Uterus (tissue), 4 donors: ENCODE data around the gene ZFP90. TPM values are rescaled to one million over a fixed set of nuclear protein-coding genes. Genes with fewer than 3 reads are reported as not detected.
A peak's percentile ranks its signal among the peaks of the same experiment; 100 is the strongest.

Source experiments
- DNase-seq, 2 donors: peaks; one replicate each; pipeline ENCODE4 v3.0.0-alpha.2; 2019 to 2020
- H3K27ac ChIP-seq, 2 donors: fragments of 200-600 bp; sonication (generic); 1 replicate in 1 of 2; 2 replicates in 1 of 2; pipeline ENCODE4 v1.5.1; 2016 to 2018
- H3K27me3 ChIP-seq, 2 donors: fragments of 200-600 bp; sonication (generic); one replicate each; pipeline ENCODE4 v1.5.1; 2018 to 2019; ENCODE audit warnings: control low read depth in 1 of 2
- H3K36me3 ChIP-seq, 2 donors: fragments of 200-600 bp; sonication (generic); one replicate each; pipeline ENCODE4 v1.5.1; 2019; ENCODE audit warnings: control low read depth in 1 of 2
- H3K4me1 ChIP-seq, 2 donors: fragments of 200-600 bp; sonication (generic); one replicate each; pipeline ENCODE4 v1.5.1; 2018 to 2019; ENCODE audit warnings: control low read depth in 1 of 2
- H3K4me3 ChIP-seq, 2 donors: fragments of 200-600 bp; sonication (generic); 1 replicate in 1 of 2; 2 replicates in 1 of 2; pipeline ENCODE4 v1.5.1; 2018 to 2019; ENCODE audit warnings: mild to moderate bottlenecking in 1 of 2
- H3K9me3 ChIP-seq, 2 donors: fragments of 200-600 bp; sonication (generic); one replicate each; pipeline ENCODE4 v1.5.1; 2019; ENCODE audit warnings: control low read depth in 1 of 2
- CTCF ChIP-seq, 4 experiments: fragments of 200-600 bp in 2 of 4; fragments of 450-650 bp in 2 of 4; sonication (generic) in 2 of 4; IDR thresholded peaks; one replicate each; pipeline ENCODE4 v1.5.1; 2016 to 2019; ENCODE audit warnings: antibody characterized with exemption in 4 of 4, mild to moderate bottlenecking in 2 of 4, moderate library complexity in 1 of 4
- POLR2A ChIP-seq, 2 donors: fragments of 450-650 bp; IDR thresholded peaks; one replicate each; pipeline ENCODE4 v1.6.1; 2016; ENCODE audit warnings: antibody characterized with exemption in 2 of 2, mild to moderate bottlenecking in 1 of 2, moderate library complexity in 1 of 2
- intact Hi-C: fragments of 100-400 bp; cut with DNase I; formaldehyde crosslinking; loops from one replicate; pipeline ENCODE4 v1.15.1; 2023; ENCODE audit warnings: low total_unique reads
- total RNA-seq, 4 donors: library from RNA; depleted of rRNA in 3 of 4; stranded (reverse); fragments of >200 nt in 3 of 4; gene quantifications; one replicate each; pipeline versions ENCODE4 v1.1.0 to v1.2.4, GENCODE V29; 2014 to 2023
- donor health status: DM: yes; HTN: yes; CAD: no.

The ZFP90 gene
- total RNA-seq, 4 donors from 2014 or later: 19.1 to 81.4 (median 31.9) TPM

GRCh38 chr16:68517606-68518166 is 21.4 kb upstream of the ZFP90 start:
- Histone ChIP-seq H3K27me3 (no peaks in the 10 kb centered on the region), H3K36me3 (no peaks in the 10 kb centered on the region), H3K4me1 (no peaks in the 10 kb centered on the region), H3K4me3 (no peak overlapping the region), H3K9me3 (no peaks in the 10 kb centered on the region), H3K27ac (no peak overlapping the region)
- TF ChIP-seq CTCF (IDR thresholded peaks at IDR 0.05) (no peak), POLR2A (IDR thresholded peaks at IDR 0.05) (no peak)
- no peak for DNase-seq
- intact Hi-C loops: no loop called here

- intact Hi-C loops: no loop called here
- H3K4me3 ChIP-seq: no peak overlapping the region
- DNase-seq: no peak
- no peaks in the 10 kb centered on the region for H3K4me1 ChIP-seq
- H3K27me3 ChIP-seq: no peaks in the 10 kb centered on the region
- H3K9me3 ChIP-seq: no peaks in the 10 kb centered on the region
- no peaks in the 10 kb centered on the region for H3K36me3 ChIP-seq
- TF ChIP-seq POLR2A (IDR thresholded peaks at IDR 0.05): no peak
- no peak for TF ChIP-seq CTCF (IDR thresholded peaks at IDR 0.05)
- H3K27ac ChIP-seq: no peak overlapping the region
Observed at GRCh38 chr16:68519225-68519745, 19.8 kb upstream of the ZFP90 start.

GRCh38 chr16:68520649-68521086 is 18.4 kb upstream of the ZFP90 start:
- DNase-seq: peak; percentile 76 to 85
- intact Hi-C loops: no loop called here
- no peaks in the 10 kb centered on the region for H3K9me3 ChIP-seq
- no peaks in the 10 kb centered on the region for H3K27me3 ChIP-seq
- H3K27ac ChIP-seq: no peak overlapping the region
- peak; percentile 87 to 99 (median 92) for TF ChIP-seq CTCF (IDR thresholded peaks at IDR 0.05)
- no peak for TF ChIP-seq POLR2A (IDR thresholded peaks at IDR 0.05)
- H3K4me3 ChIP-seq: peak overlapping the region in 1 of 2 donors; percentile 21
- no peaks in the 10 kb centered on the region for H3K36me3 ChIP-seq
- H3K4me1 ChIP-seq: no peaks in the 10 kb centered on the region

- intact Hi-C loops: no loop called here
- no peak for DNase-seq
- TF ChIP-seq POLR2A (IDR thresholded peaks at IDR 0.05): no peak
- no peak for TF ChIP-seq CTCF (IDR thresholded peaks at IDR 0.05)
Observed at GRCh38 chr16:68524069-68524820, 14.8 kb upstream of the ZFP90 start.

More at GRCh38 chr16:68524069-68524820, 14.8 kb upstream of the ZFP90 start:
- H3K9me3 ChIP-seq: no peaks in the 10 kb centered on the region
- no peaks in the 10 kb centered on the region for H3K36me3 ChIP-seq
- no peak overlapping the region for H3K27ac ChIP-seq
- no peaks in the 10 kb centered on the region for H3K27me3 ChIP-seq
- peaks cover 5 to 6% of the 10 kb centered on the region in 2 donors for H3K4me1 ChIP-seq
- H3K4me3 ChIP-seq: no peak overlapping the region
